Endothelial cell of umbilical vein (primary cell): ENCODE results near the gene IQGAP1. TPM values are rescaled to one million over a fixed set of nuclear protein-coding genes. Genes with fewer than 3 reads are reported as not detected.

Experiments
- BruUV-seq: library from RNA; stranded (reverse); fragments of 400-500 nt; replicated peaks from 2 replicates; lab custom pipeline; 2021; lab: Mats Ljungman, UMichigan
- CTCF ChIA-PET: fragments of 300-600, 350-600 bp; sonication (Branson Sonifier 250); formaldehyde crosslinking; loops from one replicate; lab custom pipeline; 2021; ENCODE audit warnings: antibody characterized with exemption, inconsistent platforms; lab: Charles Lee
- POLR2A ChIA-PET: fragments of 300-600, 350-600 bp; sonication (Branson Sonifier 250); formaldehyde crosslinking; loops from one replicate; lab custom pipeline; 2021; ENCODE audit warnings: antibody characterized with exemption, inconsistent platforms; lab: Charles Lee
- DNase-seq: peaks from one replicate; pipeline ENCODE4 v3.0.0-alpha.2; 2011; ENCODE audit warnings: low read depth, low spot score
- FAIRE-seq: peaks from 2 replicates; lab custom pipeline; 2011; peaks lifted over from hg19 to GRCh38; lab: Jason Lieb, UNC
- H2AFZ ChIP-seq: 2 replicates; pipeline ENCODE4 v1.6.0; 2012; ENCODE audit warnings: low read depth, low read length, control low read depth, inconsistent platforms
- H3K27ac ChIP-seq: 2 replicates; pipeline ENCODE4 v1.5.1; 2011; ENCODE audit warnings: low read depth, mild to moderate bottlenecking, control low read depth, low read length, moderate library complexity; ENCODE audit not compliant: insufficient read depth
- H3K27me3 ChIP-seq, 2 experiments: 2 replicates each; pipeline versions ENCODE4 v1.6.0 to v1.6.1; 2011; ENCODE audit warnings: low read length in 2 of 2, mixed read lengths in 1 of 2; ENCODE audit not compliant: control insufficient read depth in 2 of 2, insufficient read depth in 2 of 2
- H3K36me3 ChIP-seq, 2 experiments: 2 replicates in 1 of 2; 3 replicates in 1 of 2; pipeline ENCODE4 v1.5.1; 2011; ENCODE audit warnings: low read length in 2 of 2, mild to moderate bottlenecking in 1 of 2, moderate library complexity in 1 of 2; ENCODE audit not compliant: control insufficient read depth in 2 of 2, insufficient read depth in 2 of 2; ENCODE audit errors: extremely low read depth in 1 of 2
- H3K4me1 ChIP-seq: 3 replicates; pipeline ENCODE4 v1.5.1; 2011; ENCODE audit warnings: mild to moderate bottlenecking, low read length; ENCODE audit not compliant: control insufficient read depth, insufficient read depth; ENCODE audit errors: extremely low read depth
- H3K4me2 ChIP-seq: 2 replicates; pipeline ENCODE4 v1.6.1; 2011; ENCODE audit warnings: low read length, control low read depth, mixed read lengths; ENCODE audit not compliant: insufficient read depth
- H3K4me3 ChIP-seq, 3 experiments: fragments of 200-600 bp in 1 of 3; sonication (generic), shearing (Covaris generic) in 1 of 3; replicated peaks in 1 of 3; 2 replicates each; pipeline ENCODE4 v1.5.1; 2011 to 2016; ENCODE audit warnings: control low read depth in 3 of 3, low read length in 3 of 3, mild to moderate bottlenecking in 2 of 3, inconsistent platforms in 1 of 3, low read depth in 1 of 3, moderate library complexity in 1 of 3; ENCODE audit not compliant: insufficient read depth in 1 of 3
- H3K79me2 ChIP-seq: 2 replicates; pipeline ENCODE4 v1.6.0; 2012; ENCODE audit warnings: low read length, inconsistent platforms; ENCODE audit not compliant: control insufficient read depth, insufficient read depth
- H3K9ac ChIP-seq: replicated peaks from 2 replicates; pipeline ENCODE3; 2011; ENCODE audit warnings: low read length, control low read depth; ENCODE audit not compliant: insufficient read depth; ENCODE audit errors: extremely low read depth
- H3K9me1 ChIP-seq: replicated peaks from 3 replicates; pipeline ENCODE4 v1.6.0; 2011; ENCODE audit warnings: mild to moderate bottlenecking, low read length; ENCODE audit not compliant: control insufficient read depth, insufficient read depth; ENCODE audit errors: extremely low read depth
- H3K9me3 ChIP-seq: replicated peaks from 2 replicates; pipeline ENCODE4 v1.5.1; 2012; ENCODE audit warnings: low read length, inconsistent platforms; ENCODE audit not compliant: control insufficient read depth, insufficient read depth
- H4K20me1 ChIP-seq: replicated peaks from 2 replicates; pipeline ENCODE3; 2011; ENCODE audit warnings: mild to moderate bottlenecking, low read length; ENCODE audit not compliant: control insufficient read depth, insufficient read depth; ENCODE audit errors: extremely low read depth
- EZH2 ChIP-seq: IDR thresholded peaks from 2 replicates; pipeline ENCODE4 v1.6.1; 2012; ENCODE audit warnings: borderline replicate concordance, low read depth, mild to moderate bottlenecking, moderate library complexity, low read length, inconsistent platforms; ENCODE audit not compliant: severe bottlenecking
- FOS ChIP-seq: IDR thresholded peaks from 2 replicates; pipeline ENCODE4 v1.6.1; 2011; ENCODE audit warnings: mild to moderate bottlenecking, low read length, moderate library complexity, borderline replicate concordance; ENCODE audit not compliant: insufficient read depth
- GATA2 ChIP-seq: IDR thresholded peaks from 2 replicates; pipeline ENCODE4 v1.7.0; 2011; ENCODE audit warnings: low read depth, mild to moderate bottlenecking, moderate library complexity, mixed read lengths, low read length; ENCODE audit not compliant: insufficient read length, insufficient read depth
- JUN ChIP-seq: IDR thresholded peaks from 2 replicates; pipeline ENCODE4 v1.6.1; 2011; ENCODE audit warnings: borderline replicate concordance, low read depth; ENCODE audit not compliant: insufficient read length, insufficient read depth
- MYC ChIP-seq: IDR thresholded peaks from one replicate; pipeline ENCODE4 v1.6.1; 2011; ENCODE audit warnings: mild to moderate bottlenecking, low read depth, low read length
- POLR2A ChIP-seq: IDR thresholded peaks from 2 replicates; pipeline ENCODE4 v1.6.1; 2012; ENCODE audit warnings: low read depth, mild to moderate bottlenecking, control low read depth, low read length
- POLR2AphosphoS5 ChIP-seq: IDR thresholded peaks from 2 replicates; pipeline ENCODE4 v1.6.1; 2012; ENCODE audit warnings: low read depth, mild to moderate bottlenecking, control low read depth, low read length, moderate library complexity; ENCODE audit not compliant: insufficient read depth
- dilution Hi-C: fragments of 300-500 bp; cut with MboI; formaldehyde crosslinking; loops from one replicate; pipeline ENCODE4 v1.15.0; 2019; ENCODE audit warnings: low sequenced_read_pairs; ENCODE audit not compliant: extremely low pct_ligation_motif_present
- intact Hi-C: fragments of 100-400 bp; cut with micrococcal nuclease; formaldehyde crosslinking; loops from one replicate; pipeline ENCODE4 v1.10.0; 2022
- polyA plus RNA-seq, 4 experiments: library from polyadenylated mRNA; depleted of rRNA in 3 of 4; stranded (reverse) in 3 of 4; unstranded in 1 of 4; fragments of >200 nt; gene quantifications; 2 replicates each; pipeline versions ENCODE4 v1.2.1 to v1.2.3, GENCODE V29; 2011 to 2012; ENCODE audit warnings: missing spikeins in 1 of 4
- total RNA-seq: library from RNA; stranded (reverse); gene quantifications from 2 replicates; pipeline ENCODE4 v1.2.3, GENCODE V29; 2021
- TF ChIP-seq, protein P1 (sequence below), 2 donors: IDR thresholded peaks; 1 replicate in 1 of 2; 2 replicates in 1 of 2; pipeline ENCODE4 v1.5.1; 2011; ENCODE audit warnings: low read length in 2 of 2, mild to moderate bottlenecking in 2 of 2, moderate library complexity in 2 of 2, control low read depth in 1 of 2, inconsistent platforms in 1 of 2, low read depth in 1 of 2; ENCODE audit not compliant: insufficient read depth in 1 of 2; ENCODE audit errors: extremely low read depth in 1 of 2
- TF ChIP-seq, protein P2 (sequence below): IDR thresholded peaks from 2 replicates; pipeline ENCODE4 v1.6.1; 2011; ENCODE audit not compliant: insufficient read depth, insufficient read length

The IQGAP1 gene
- total and polyA plus RNA-seq, 2 donors (not counting 3 experiments of a cell fraction or from before 2014, with no cell fraction given), result 82.2 to 258 TPM

DNA sequence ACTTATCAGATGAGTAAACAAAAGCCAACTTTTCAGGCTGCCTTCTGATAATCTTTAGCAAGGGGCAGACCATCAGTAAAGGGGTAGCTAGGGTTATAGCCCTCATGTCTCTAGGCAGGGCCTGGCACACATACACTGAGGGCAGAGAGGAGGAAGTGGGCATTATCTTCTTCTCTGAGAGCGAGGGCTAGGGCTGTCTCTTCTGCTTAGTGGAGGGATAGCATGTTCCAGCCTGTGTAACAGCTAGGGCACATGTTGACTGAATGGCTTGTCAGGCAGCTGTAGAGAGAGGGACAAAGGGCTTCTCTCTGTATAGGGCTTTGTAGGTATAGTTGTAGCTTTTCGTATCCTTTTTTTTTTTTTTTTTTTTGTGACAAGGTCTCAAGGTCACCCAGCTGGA is 159.5 kb downstream of the IQGAP1 start:
- Histone ChIP-seq H2AFZ (no peak overlapping the region), H3K4me1 (peaks cover 3% of the 10 kb centered on the region), H3K4me2 (no peak overlapping the region), H3K36me3 (peaks cover 0 to 2% of the 10 kb centered on the region in 2 experiments), H3K9ac (no peak overlapping the region), H3K27me3 (no peaks in the 10 kb centered on the region), H4K20me1 (no peaks in the 10 kb centered on the region), H3K9me1 (no peaks in the 10 kb centered on the region), H3K4me3 (no peak overlapping the region), H3K27ac (no peak overlapping the region), H3K9me3 (no peaks in the 10 kb centered on the region), H3K79me2 (peaks cover 2% of the 10 kb centered on the region)
- BruUV-seq, result no TSS peak
- intact Hi-C loops, result no loop called here
- TF ChIP-seq POLR2AphosphoS5 (no peak), EZH2 (no peak)
- TF ChIP-seq, protein P1, sequence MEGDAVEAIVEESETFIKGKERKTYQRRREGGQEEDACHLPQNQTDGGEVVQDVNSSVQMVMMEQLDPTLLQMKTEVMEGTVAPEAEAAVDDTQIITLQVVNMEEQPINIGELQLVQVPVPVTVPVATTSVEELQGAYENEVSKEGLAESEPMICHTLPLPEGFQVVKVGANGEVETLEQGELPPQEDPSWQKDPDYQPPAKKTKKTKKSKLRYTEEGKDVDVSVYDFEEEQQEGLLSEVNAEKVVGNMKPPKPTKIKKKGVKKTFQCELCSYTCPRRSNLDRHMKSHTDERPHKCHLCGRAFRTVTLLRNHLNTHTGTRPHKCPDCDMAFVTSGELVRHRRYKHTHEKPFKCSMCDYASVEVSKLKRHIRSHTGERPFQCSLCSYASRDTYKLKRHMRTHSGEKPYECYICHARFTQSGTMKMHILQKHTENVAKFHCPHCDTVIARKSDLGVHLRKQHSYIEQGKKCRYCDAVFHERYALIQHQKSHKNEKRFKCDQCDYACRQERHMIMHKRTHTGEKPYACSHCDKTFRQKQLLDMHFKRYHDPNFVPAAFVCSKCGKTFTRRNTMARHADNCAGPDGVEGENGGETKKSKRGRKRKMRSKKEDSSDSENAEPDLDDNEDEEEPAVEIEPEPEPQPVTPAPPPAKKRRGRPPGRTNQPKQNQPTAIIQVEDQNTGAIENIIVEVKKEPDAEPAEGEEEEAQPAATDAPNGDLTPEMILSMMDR (IDR thresholded peaks at IDR 0.05; ENCODE audit: extremely low read depth in 1 of 2, insufficient read depth in 1 of 2, low read depth in 1 of 2, low read length in 2 of 2), result no peak
- DNase-seq (no peak), FAIRE-seq (no peak)
- POLR2A ChIA-PET, result no interaction called here
- dilution Hi-C loops, result no loop called here
- CTCF ChIA-PET, result no interaction called here

DNA sequence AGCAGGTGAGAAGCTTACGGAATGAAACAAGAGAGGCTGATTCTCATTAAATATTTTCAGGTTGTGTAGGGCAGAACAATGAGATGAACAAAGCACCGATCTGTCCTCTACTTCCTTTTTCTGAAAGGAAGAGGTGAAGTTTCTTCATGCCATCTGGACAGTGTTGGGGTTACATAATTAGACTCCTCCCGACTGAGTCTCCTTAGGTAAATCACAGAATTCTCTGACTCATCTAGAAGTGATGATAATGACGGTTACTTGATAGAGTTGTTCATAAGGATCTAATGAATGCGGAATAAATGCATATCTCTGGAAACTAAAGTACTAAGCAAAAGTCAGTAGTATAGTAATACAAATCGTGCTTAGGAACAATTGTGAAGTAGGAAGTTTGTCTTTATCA is 162.9 kb downstream of the IQGAP1 start:
- Histone ChIP-seq H3K4me1 (no peaks in the 10 kb centered on the region), H3K4me2 (no peak overlapping the region), H2AFZ (no peak overlapping the region), H3K9me1 (no peaks in the 10 kb centered on the region), H3K27ac (no peak overlapping the region), H4K20me1 (no peaks in the 10 kb centered on the region), H3K36me3 (peaks cover 0 to 3% of the 10 kb centered on the region in 2 experiments), H3K27me3 (no peaks in the 10 kb centered on the region), H3K79me2 (no peaks in the 10 kb centered on the region), H3K4me3 (no peak overlapping the region), H3K9me3 (no peaks in the 10 kb centered on the region), H3K9ac (no peak overlapping the region)
- intact Hi-C loops, result no loop called here
- FAIRE-seq (no peak), DNase-seq (no peak)
- no TSS peak for BruUV-seq
- TF ChIP-seq GATA2 (no peak), JUN (no peak), EZH2 (no peak), FOS (no peak), MYC (no peak), POLR2A (no peak), POLR2AphosphoS5 (no peak)
- TF ChIP-seq, protein P1 (IDR thresholded peaks at IDR 0.05; ENCODE audit: extremely low read depth in 1 of 2, insufficient read depth in 1 of 2, low read depth in 1 of 2, low read length in 2 of 2), result no peak
- TF ChIP-seq, protein P2, sequence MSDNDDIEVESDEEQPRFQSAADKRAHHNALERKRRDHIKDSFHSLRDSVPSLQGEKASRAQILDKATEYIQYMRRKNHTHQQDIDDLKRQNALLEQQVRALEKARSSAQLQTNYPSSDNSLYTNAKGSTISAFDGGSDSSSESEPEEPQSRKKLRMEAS, result no peak
- CTCF ChIA-PET, result interaction anchor here (1.0 kb wide), 1 partner anchor 10 kb away, joined by 3 read pairs; no protein-coding TSS in a partner anchor
- dilution Hi-C loops, result no loop called here
- POLR2A ChIA-PET, result no interaction called here
